Stomach (tissue), 9 donors: ENCODE data around the gene IL16. TPM values are rescaled to one million over a fixed set of nuclear protein-coding genes. Genes with fewer than 3 reads are reported as not detected.
"Not testable (repeated sequence)": the region's sequence is repeated elsewhere in the genome, so short reads cannot be mapped to it uniquely, and the experiment has no call there.

Experiments used
- DNase-seq, 2 donors: peaks; one replicate each; pipeline versions ENCODE4 v3.0.0 to v3.0.0-alpha.2; 2013 to 2019
- H3K27ac ChIP-seq, 5 donors: fragments of 200-600 bp in 4 of 5; sonication (generic) in 4 of 5; one replicate each; pipeline ENCODE4 v1.5.1; 2013 to 2019; ENCODE audit warnings: mild to moderate bottlenecking in 1 of 5, moderate library complexity in 1 of 5
- H3K27me3 ChIP-seq, 3 donors: fragments of 200-600 bp; sonication (generic); one replicate each; pipeline ENCODE4 v1.5.1; 2017 to 2019; ENCODE audit warnings: mixed run types in 1 of 3
- H3K36me3 ChIP-seq, 4 donors: fragments of 200-600 bp; sonication (generic); 1 replicate in 3 of 4; 2 replicates in 1 of 4; pipeline ENCODE4 v1.5.1; 2016 to 2019
- H3K4me1 ChIP-seq, 4 donors: fragments of 200-600 bp; sonication (generic); one replicate each; pipeline ENCODE4 v1.5.1; 2016 to 2019
- H3K4me3 ChIP-seq, 4 donors: fragments of 200-600 bp; sonication (generic) in 3 of 4; one replicate each; pipeline ENCODE4 v1.5.1; 2016 to 2019; ENCODE audit warnings: mild to moderate bottlenecking in 1 of 4
- H3K9me3 ChIP-seq, 4 donors: fragments of 200-600 bp; sonication (generic); one replicate each; pipeline ENCODE4 v1.5.1; 2016 to 2019
- EP300 ChIP-seq: sonication (generic); formaldehyde crosslinking; IDR thresholded peaks from one replicate; pipeline ENCODE4 v1.6.1; 2017; ENCODE audit warnings: antibody characterized with exemption
- POLR2A ChIP-seq, 4 donors: fragments of 450-650 bp; IDR thresholded peaks; one replicate each; pipeline ENCODE4 v1.6.1; 2016; ENCODE audit warnings: antibody characterized with exemption in 4 of 4, control low read depth in 2 of 4, mild to moderate bottlenecking in 1 of 4, moderate library complexity in 1 of 4
- POLR2AphosphoS5 ChIP-seq, 3 donors: sonication (generic); formaldehyde crosslinking; IDR thresholded peaks; one replicate each; pipeline ENCODE4 v1.6.1; 2016; ENCODE audit warnings: antibody characterized with exemption in 3 of 3
- WGBS, 5 donors: extraction: QIAGEN DNeasy Blood & Tissue Kit in 3 of 5; methylation state at CpG; one replicate each; pipeline versions ENCODE4 v1.1.5 to v1.1.7; 2013 to 2018; 5-methylcytosine and 5-hydroxymethylcytosine counted together
- intact Hi-C: fragments of 100-400 bp; cut with DNase I; formaldehyde crosslinking; loops from one replicate; pipeline ENCODE4 v1.15.1; 2023; ENCODE audit warnings: low total_unique reads
- polyA plus RNA-seq, 3 donors: library from polyadenylated mRNA; stranded (reverse); fragments of 200-250 nt; gene quantifications; one replicate each; pipeline ENCODE4 v1.2.3, GENCODE V29; 2013
- total RNA-seq, 5 donors: library from RNA; depleted of rRNA; stranded (reverse); fragments of >200 nt; gene quantifications; one replicate each; pipeline versions ENCODE4 v1.1.0 to v1.2.3, GENCODE V29; 2014 to 2016
- TF ChIP-seq, protein P1 (sequence below), 7 experiments: fragments of 450-650 bp in 4 of 7; fragments of 200-600 bp in 3 of 7; sonication (generic) in 3 of 7; IDR thresholded peaks; one replicate each; pipeline ENCODE4 v1.5.1; 2016 to 2019; ENCODE audit warnings: antibody characterized with exemption in 7 of 7, control low read depth in 2 of 7, mild to moderate bottlenecking in 1 of 7
- donor health status: healthy with polysubstance abuse.
- donor health status: Bipolar disorder and iron deficiency.
- donor health status: healthy.

IL16 gene
- total and polyA plus RNA-seq, 8 donors, result 4.9 to 21.0 (median 8.7) TPM

DNA sequence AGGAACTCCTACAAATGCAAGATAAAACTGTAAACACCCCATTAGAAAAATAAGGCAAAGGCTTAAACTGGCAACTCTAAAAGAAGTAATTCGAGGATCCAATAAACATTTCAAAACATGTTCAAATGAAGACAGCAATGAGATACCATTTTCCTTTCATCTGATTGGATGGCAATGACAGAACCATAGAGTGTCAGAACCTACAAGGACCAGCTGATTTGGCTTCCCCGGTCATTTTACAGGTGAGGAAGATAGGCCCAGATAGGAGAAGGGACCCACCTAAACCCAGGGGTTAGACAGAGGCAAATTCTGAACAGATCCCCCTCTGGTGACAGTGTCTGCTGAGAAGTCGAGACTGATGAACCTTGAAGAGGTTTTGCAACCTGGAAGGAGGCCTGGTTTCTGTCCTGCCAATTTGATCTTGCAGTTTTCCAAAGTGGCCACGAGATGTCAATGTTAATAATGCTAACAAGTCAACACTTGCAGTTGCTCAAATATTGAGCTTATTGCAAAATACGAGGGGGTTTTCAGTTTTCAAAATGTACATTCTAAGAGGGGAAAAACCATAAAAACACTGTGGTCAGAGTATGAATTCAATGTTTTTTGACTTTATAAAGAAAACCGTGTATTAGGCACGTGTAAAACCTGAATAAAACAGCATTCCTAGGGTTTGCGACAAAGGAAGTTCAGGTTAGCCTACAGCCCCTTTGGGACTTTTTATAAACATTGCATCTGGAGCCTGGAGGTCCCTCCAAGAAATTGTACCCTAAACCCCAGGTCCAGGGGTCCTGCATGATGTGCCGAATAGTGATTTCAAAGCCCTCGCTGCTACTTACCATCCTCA is 41.1 kb upstream of the IL16 start:
- WGBS, 5 donors, result 42 to 52% (median 47%) methylated on average over 10 of the region's 10 CpGs
- Histone ChIP-seq H3K4me1 (peaks cover 3 to 26% (median 13%) of the 10 kb centered on the region in 4 donors), H3K36me3 (no peaks in the 10 kb centered on the region), H3K27me3 (no peaks in the 10 kb centered on the region), H3K9me3 (no peaks in the 10 kb centered on the region), H3K27ac (peak overlapping the region in 1 of 5 donors; percentile 8), H3K4me3 (no peak overlapping the region)
- intact Hi-C loops, result loop anchor here (10.0 kb wide), 1 partner anchor 109 kb away; no protein-coding TSS in a partner anchor
- DNase-seq, result peak; percentile 36 to 62
- TF ChIP-seq, protein P1, sequence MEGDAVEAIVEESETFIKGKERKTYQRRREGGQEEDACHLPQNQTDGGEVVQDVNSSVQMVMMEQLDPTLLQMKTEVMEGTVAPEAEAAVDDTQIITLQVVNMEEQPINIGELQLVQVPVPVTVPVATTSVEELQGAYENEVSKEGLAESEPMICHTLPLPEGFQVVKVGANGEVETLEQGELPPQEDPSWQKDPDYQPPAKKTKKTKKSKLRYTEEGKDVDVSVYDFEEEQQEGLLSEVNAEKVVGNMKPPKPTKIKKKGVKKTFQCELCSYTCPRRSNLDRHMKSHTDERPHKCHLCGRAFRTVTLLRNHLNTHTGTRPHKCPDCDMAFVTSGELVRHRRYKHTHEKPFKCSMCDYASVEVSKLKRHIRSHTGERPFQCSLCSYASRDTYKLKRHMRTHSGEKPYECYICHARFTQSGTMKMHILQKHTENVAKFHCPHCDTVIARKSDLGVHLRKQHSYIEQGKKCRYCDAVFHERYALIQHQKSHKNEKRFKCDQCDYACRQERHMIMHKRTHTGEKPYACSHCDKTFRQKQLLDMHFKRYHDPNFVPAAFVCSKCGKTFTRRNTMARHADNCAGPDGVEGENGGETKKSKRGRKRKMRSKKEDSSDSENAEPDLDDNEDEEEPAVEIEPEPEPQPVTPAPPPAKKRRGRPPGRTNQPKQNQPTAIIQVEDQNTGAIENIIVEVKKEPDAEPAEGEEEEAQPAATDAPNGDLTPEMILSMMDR (IDR thresholded peaks at IDR 0.05), result peak in 5 of 7 experiments; percentile 27 to 63 (median 35)
- TF ChIP-seq EP300 (no peak), POLR2AphosphoS5 (IDR thresholded peaks at IDR 0.05) (peak in 1 of 3 donors; percentile 45), POLR2A (IDR thresholded peaks at IDR 0.05) (no peak)

DNA sequence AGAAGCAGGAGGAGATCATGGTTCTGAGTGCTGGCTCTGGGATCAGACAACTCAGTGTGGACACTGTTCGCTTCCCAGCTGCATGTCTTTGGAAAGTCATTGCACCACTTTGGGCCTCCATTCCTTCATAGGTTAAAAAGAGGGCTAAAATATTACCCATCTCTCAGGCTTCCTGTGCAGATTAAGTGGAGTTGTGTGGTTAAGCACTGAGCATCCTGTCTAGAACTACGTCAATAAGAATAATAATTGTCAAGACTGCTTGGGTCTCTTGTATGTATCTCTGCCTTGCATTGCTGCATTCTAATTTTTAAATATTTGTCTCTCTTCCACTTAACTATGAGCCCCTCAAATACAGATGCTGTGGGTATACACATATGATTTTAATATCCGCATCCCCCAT is 40.4 kb upstream of the IL16 start:
- intact Hi-C loops, result loop anchor here (10.0 kb wide), 1 partner anchor 108 kb away; no protein-coding TSS in a partner anchor
- TF ChIP-seq EP300 (no peak), POLR2AphosphoS5 (IDR thresholded peaks at IDR 0.05) (no peak), POLR2A (IDR thresholded peaks at IDR 0.05) (no peak)
- TF ChIP-seq, protein P1 (IDR thresholded peaks at IDR 0.05), result no peak
- no peak for DNase-seq
- no peak overlapping the region for H3K4me3 ChIP-seq
- no peaks in the 10 kb centered on the region for H3K36me3 ChIP-seq
- no peaks in the 10 kb centered on the region for H3K9me3 ChIP-seq
- WGBS, 5 donors, result 94 to 98% (median 96%) methylated on average over 3 of the region's 3 CpGs
- peaks cover 8 to 32% (median 19%) of the 10 kb centered on the region in 4 donors for H3K4me1 ChIP-seq
- peak overlapping the region in 1 of 5 donors; percentile 8 for H3K27ac ChIP-seq
- H3K27me3 ChIP-seq, result no peaks in the 10 kb centered on the region

DNA sequence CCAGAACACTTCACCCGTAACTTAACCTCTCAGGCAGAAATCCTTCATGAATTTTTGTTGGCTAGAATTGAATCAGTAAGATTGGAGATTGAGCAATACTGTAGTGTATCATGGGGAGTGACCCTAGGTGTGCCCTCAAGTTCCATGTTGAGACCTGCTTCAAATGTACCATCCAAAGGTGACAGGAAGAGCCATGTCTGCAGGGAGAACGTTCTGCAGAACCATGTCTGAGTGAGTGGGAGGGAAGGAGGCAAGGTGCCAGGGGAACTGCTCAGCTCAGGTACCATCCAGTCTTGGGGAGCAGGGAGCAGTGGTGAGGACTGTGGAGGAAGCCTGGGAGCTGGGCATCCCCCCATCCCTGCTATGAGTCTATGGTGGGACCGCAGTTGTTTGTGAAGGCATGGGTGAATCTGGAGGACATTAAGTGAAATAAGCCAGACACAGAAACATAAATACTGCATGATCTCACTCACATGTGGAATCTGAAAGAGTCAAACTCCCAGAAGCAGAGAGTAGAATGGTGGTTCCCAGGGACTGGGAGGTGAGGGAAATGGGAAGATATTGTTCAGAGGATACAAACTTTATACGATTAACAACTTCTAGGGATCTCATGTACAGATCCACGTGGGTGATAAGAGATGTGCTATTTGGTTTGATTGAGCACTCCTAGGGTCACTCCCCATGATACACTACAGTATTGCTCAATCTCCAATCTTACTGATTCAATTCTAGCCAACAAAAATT is 39.3 kb upstream of the IL16 start:
- Histone ChIP-seq H3K27me3 (no peaks in the 10 kb centered on the region), H3K4me3 (no peak overlapping the region), H3K4me1 (peaks cover 8 to 35% (median 20%) of the 10 kb centered on the region in 4 donors), H3K36me3 (no peaks in the 10 kb centered on the region), H3K27ac (no peak overlapping the region), H3K9me3 (no peaks in the 10 kb centered on the region)
- intact Hi-C loops, result loop anchor here (10.0 kb wide), 1 partner anchor 107 kb away; no protein-coding TSS in a partner anchor
- WGBS, 5 donors, result 43 to 64% (median 53%) methylated on average over 5 of the region's 5 CpGs
- no peak for TF ChIP-seq POLR2A (IDR thresholded peaks at IDR 0.05)
- TF ChIP-seq, protein P1 (IDR thresholded peaks at IDR 0.05), result no peak
- TF ChIP-seq POLR2AphosphoS5 (IDR thresholded peaks at IDR 0.05), result no peak
- TF ChIP-seq EP300, result no peak
- DNase-seq, result peak in 1 of 2 donors; percentile 63

DNA sequence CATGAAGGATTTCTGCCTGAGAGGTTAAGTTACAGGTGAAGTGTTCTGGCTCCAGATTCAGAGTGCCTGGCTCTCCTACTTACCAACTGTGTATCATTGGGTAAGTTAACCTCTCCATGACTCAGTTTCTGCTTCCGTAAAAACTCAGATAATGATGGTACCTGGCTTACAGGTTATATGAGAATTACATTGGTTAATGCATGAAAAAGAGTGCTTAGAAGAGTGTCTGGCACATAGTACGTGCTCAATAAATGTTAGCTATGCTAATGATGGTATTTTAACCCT is 38.8 kb upstream of the IL16 start:
- no peaks in the 10 kb centered on the region for H3K36me3 ChIP-seq
- 93 to 96% (median 95%) methylated on average over 2 of the region's 2 CpGs for WGBS, 5 donors
- H3K27me3 ChIP-seq, result no peaks in the 10 kb centered on the region
- H3K4me1 ChIP-seq, result peaks cover 8 to 35% (median 20%) of the 10 kb centered on the region in 4 donors
- no peak overlapping the region for H3K27ac ChIP-seq
- TF ChIP-seq POLR2A (IDR thresholded peaks at IDR 0.05), result no peak
- TF ChIP-seq EP300, result no peak
- TF ChIP-seq, protein P1 (IDR thresholded peaks at IDR 0.05), result no peak
- TF ChIP-seq POLR2AphosphoS5 (IDR thresholded peaks at IDR 0.05), result no peak
- intact Hi-C loops, result loop anchor here (10.0 kb wide), 1 partner anchor 107 kb away; no protein-coding TSS in a partner anchor
- DNase-seq, result no peak
- no peaks in the 10 kb centered on the region for H3K9me3 ChIP-seq
- H3K4me3 ChIP-seq, result no peak overlapping the region

DNA sequence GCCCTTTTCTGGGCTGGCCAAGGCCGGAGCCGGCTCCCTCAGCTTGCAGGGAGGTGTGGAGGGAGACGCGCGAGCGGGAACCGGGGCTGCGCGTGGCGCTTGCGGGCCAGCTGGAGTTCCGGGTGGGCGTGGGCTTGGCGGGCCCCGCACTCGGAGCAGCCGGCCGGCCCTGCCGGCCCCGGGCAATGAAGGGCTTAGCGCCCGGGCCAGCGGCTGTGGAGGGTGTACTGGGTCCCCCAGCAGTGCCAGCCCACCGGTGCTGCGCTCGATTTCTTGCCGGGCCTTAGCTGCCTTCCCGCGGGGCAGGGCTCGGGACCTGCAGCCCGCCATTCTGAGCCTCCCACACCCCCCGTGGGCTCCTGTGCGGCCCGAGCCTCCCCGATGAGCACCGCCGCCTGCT is 38.1 kb upstream of the IL16 start:
- H3K4me3 ChIP-seq, H3K9me3 ChIP-seq, H3K27me3 ChIP-seq, H3K27ac ChIP-seq, DNase-seq, H3K36me3 ChIP-seq: not testable (repeated sequence)
- intact Hi-C loops, result loop anchor here (10.0 kb wide), 1 partner anchor 106 kb away; no protein-coding TSS in a partner anchor
- WGBS, 5 donors, result 81 to 97% (median 91%) methylated on average over 6 to 37 of the region's 37 CpGs
- H3K4me1 ChIP-seq, result peaks cover 8 to 35% (median 20%) of the 10 kb centered on the region in 4 donors
